BJ (cell line): ENCODE measurements around the gene EEF1A2. TPM values are rescaled to one million over a fixed set of nuclear protein-coding genes. Genes with fewer than 3 reads are reported as not detected.

ENCODE experiments used
- CTCF ChIA-PET: fragments of 350-600 bp; formaldehyde crosslinking; extraction: SDS; loops from one replicate; lab custom pipeline; 2021; ENCODE audit warnings: antibody characterized with exemption, inconsistent platforms; lab: Yijun Ruan, JAX
- POLR2A ChIA-PET: fragments of 300-600 bp; sonication (Branson Sonifier 250); formaldehyde crosslinking; extraction: SDS; loops from one replicate; lab custom pipeline; 2021; ENCODE audit warnings: antibody characterized with exemption; lab: Charles Lee
- DNase-seq: peaks from one replicate; pipeline ENCODE4 v3.0.0-alpha.2; 2011; ENCODE audit warnings: low read depth
- H3K27me3 ChIP-seq: 2 replicates; pipeline ENCODE4 v1.6.0; 2011; ENCODE audit warnings: low read length; ENCODE audit not compliant: control insufficient read depth, insufficient read depth
- H3K36me3 ChIP-seq: 2 replicates; pipeline ENCODE4 v1.5.1; 2011; ENCODE audit warnings: low read length; ENCODE audit not compliant: control insufficient read depth, insufficient read depth
- H3K4me3 ChIP-seq: 2 replicates; pipeline ENCODE4 v1.5.1; 2011; ENCODE audit warnings: low read depth, mild to moderate bottlenecking, control low read depth, low read length
- CTCF ChIP-seq: IDR thresholded peaks from 2 replicates; pipeline ENCODE4 v1.5.1; 2011; ENCODE audit warnings: low read depth, mild to moderate bottlenecking, control low read depth, inconsistent platforms, low read length, moderate library complexity; ENCODE audit not compliant: insufficient read depth
- polyA plus RNA-seq: library from polyadenylated mRNA; depleted of rRNA; stranded (reverse); fragments of >200 nt; gene quantifications from 2 replicates; pipeline ENCODE4 v1.2.3, GENCODE V29; 2011

Gene EEF1A2
- polyA plus RNA-seq, 1 experiment, result 9.4 TPM

DNA sequence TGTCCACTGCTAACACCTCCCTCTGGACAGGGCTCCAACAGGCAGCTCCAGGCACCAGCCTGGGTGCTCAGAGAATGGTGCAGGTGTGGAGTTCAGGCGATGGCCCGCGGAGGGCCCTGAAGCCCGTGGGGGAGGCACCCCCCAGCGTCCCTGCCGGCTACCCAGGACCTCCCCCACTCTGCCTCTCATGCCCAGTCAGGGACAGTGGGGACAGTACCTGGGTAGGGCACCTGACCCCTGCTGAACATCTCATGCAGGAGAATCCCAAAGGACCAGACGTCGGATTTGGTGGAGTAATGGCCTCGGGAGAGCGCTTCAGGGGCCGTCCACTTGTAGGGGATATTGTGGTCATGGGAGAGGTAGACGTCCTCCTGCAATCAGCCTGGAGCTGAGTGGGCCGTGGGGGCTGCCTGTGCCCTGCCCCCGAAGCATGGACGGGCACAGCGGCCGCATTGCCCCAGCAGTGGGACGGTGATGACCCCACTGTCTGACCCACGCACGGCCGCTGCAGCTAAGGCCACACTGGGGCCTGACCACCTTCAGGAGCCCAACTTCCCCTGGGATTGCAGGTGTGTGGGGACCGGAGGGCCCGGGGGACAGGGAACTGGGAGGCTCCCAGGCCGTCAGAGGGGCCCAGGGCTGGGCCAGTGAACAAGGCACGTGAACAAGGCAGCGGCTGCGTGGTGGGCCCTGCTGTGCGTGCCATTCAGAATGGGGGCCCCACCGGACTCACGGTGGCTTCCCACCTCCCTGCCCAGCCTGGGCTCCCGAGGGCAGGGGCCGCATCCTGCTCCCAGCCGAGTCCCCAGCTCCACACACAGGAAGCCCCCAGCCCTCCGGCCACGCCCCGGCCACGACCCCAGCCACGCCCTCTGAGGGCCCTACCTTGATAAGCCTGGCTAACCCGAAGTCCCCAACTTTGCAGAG, 31.2 kb upstream of the EEF1A2 start:
- peaks cover 2% of the 10 kb centered on the region; the same call in 1 of the 2 replicates for H3K27me3 ChIP-seq
- H3K4me3 ChIP-seq, result no peak overlapping the region
- TF ChIP-seq CTCF, result no peak
- H3K36me3 ChIP-seq, result no peaks in the 10 kb centered on the region
- ChIA-PET CTCF (interaction anchor here (1.0 kb wide), 1 partner anchor 8 kb away, joined by 4 read pairs; no protein-coding TSS in a partner anchor), POLR2A (no interaction called here)
- DNase-seq, result no peak

DNA sequence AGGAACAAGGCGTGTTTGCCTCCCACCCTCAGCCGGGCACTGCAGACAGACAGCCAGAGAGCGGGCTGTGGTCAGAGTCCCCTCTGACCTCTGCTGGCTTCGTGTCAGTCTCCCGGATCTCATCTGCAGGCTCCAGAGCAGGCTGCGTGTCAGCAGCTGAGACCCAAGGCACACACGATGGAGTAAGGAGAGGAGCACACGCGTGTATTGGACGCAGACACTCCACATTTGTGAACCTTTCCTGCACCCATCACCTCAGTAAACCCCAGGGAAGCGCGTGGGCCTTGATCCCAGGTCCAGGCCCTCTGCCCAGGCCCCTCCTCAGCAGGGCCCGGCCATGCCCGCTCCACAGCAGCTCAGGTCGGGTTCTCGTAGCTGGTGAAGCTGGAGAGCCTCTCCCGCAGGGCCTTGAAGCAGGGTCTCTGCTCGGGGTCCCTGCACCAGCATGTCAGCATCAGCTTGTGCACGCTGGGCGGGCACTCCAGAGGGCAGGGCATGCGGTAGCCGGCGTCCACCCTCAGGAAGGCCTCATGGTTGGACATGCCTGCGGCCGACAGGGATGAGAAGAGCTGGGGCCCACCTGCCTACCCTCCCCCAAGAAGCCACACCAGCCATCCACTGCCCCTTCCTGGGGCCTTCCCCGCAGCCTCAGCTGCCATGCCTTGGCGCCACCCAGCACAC, 30.4 kb upstream of the EEF1A2 start:
- POLR2A ChIA-PET, result no interaction called here

GRCh38 chr20:63527184-63527583, 28.3 kb upstream of the EEF1A2 start:
- TF ChIP-seq CTCF, result no peak
- ChIA-PET CTCF (interaction anchor here (1.0 kb wide), 1 partner anchor 10 kb away, joined by 6 read pairs; the partner anchor contains the start of gene PTK6), POLR2A (no interaction called here)
- no peak overlapping the region for H3K4me3 ChIP-seq
- H3K27me3 ChIP-seq, result peaks cover 1% of the 10 kb centered on the region; the same call in 1 of the 2 replicates
- no peak for DNase-seq
- H3K36me3 ChIP-seq, result peaks cover 10% of the 10 kb centered on the region

More for the DNA sequence above, 30.4 kb upstream of the EEF1A2 start:
- no peak for TF ChIP-seq CTCF
- CTCF ChIA-PET, result interaction anchor here (1.7 kb wide), 1 partner anchor 8 kb away, joined by 5 read pairs; the partner anchor contains the start of gene PTK6
- H3K36me3 ChIP-seq, result no peaks in the 10 kb centered on the region
- no peak for DNase-seq
- no peak overlapping the region for H3K4me3 ChIP-seq
- peaks cover 2% of the 10 kb centered on the region; the same call in 1 of the 2 replicates for H3K27me3 ChIP-seq

DNA sequence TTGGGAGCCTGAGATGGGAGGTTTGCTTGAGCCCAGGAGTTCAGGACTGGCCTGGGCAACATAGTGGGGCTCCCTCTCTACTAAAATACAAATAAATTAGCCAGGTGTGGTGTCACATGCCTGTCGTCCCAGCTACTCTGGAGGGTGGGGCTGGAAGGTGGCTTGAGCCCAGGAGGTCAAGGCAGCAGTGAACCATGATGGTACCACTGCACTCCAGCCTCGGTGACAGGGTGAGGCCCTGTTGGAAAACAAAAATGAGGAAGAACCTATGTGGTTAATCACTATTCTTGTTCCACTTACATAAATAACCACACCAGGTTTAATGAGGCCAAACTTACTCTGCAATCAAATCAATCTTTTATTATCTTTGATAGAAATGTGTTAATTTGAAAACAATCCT, 27.1 kb upstream of the EEF1A2 start:
- no peak for DNase-seq
- Histone ChIP-seq H3K4me3 (no peak overlapping the region), H3K27me3 (no peaks in the 10 kb centered on the region), H3K36me3 (peaks cover 13% of the 10 kb centered on the region)
- TF ChIP-seq CTCF, result no peak
- ChIA-PET CTCF (interaction anchor here (0.6 kb wide), 1 partner anchor 49 kb away, joined by 3 read pairs; no protein-coding TSS in a partner anchor), POLR2A (no interaction called here)

DNA sequence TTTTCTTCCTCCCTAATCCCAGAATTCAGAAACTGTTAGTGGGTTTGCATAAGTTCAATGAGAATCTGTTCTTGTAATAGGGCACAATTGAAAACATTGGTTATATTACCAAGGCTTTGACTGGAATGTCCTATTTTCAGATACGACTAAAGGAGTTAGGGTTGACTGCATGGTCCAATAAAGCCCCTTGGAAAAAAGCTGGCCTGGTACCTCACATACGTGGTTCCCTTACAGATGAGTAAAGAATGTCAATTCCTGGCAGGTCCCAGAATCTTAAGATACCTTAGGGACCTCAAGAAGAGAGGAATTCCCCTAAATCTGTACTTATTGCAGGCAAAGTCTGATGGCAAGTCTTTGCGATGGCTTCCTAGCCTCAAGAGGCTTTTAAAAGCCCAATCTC, 26.3 kb upstream of the EEF1A2 start:
- CTCF ChIA-PET, result no interaction called here

More for the DNA sequence above, 26.3 kb upstream of the EEF1A2 start:
- TF ChIP-seq CTCF, result no peak
- H3K4me3 ChIP-seq, result no peak overlapping the region
- POLR2A ChIA-PET, result no interaction called here
- DNase-seq, result no peak
- no peaks in the 10 kb centered on the region for H3K27me3 ChIP-seq
- peaks cover 13% of the 10 kb centered on the region for H3K36me3 ChIP-seq
